ENCODE results near the gene PDE11A. TPM values are rescaled to one million over a fixed set of nuclear protein-coding genes. Genes with fewer than 3 reads are reported as not detected.
A peak's percentile ranks its signal among the peaks of the same experiment; 100 is the strongest.

Gene PDE11A
- total and polyA plus RNA-seq, 2 of the 8 experiments (the other 6 are each of a cell fraction or from before 2014, with no cell fraction given): 0.19 to 0.23 TPM

- TF ChIP-seq RBBP5 (IDR thresholded peaks at IDR 0.05; ENCODE audit: borderline replicate concordance, low read depth, low read length): no peak
- TF ChIP-seq EZH2 (IDR thresholded peaks at IDR 0.05; ENCODE audit: low read depth, low read length, severe bottlenecking): no peak
- TF ChIP-seq HDAC2 (IDR thresholded peaks at IDR 0.05; ENCODE audit: borderline replicate concordance in 1 of 2, low read depth in 2 of 2, low read length in 2 of 2): peak in 1 of 2 experiments; percentile 92; a peak in 2 of 4 replicates
- peak in 1 of 2 experiments; percentile 27; a peak in 1 of 3 replicates for TF ChIP-seq EP300 (IDR thresholded peaks at IDR 0.05; ENCODE audit: borderline replicate concordance in 1 of 2, low read depth in 2 of 2, low read length in 2 of 2)
- TF ChIP-seq SP2 (IDR thresholded peaks at IDR 0.05; ENCODE audit: low read length): no peak
- 0 out of 2 replicates have a peak, but pooled peaks have one; percentile 49 for TF ChIP-seq CHD2 (IDR thresholded peaks at IDR 0.05; ENCODE audit: low read length)
- TF ChIP-seq GABPA (IDR thresholded peaks at IDR 0.05; ENCODE audit: borderline replicate concordance, insufficient read depth, low read length): no peak
These were observed 341.2 kb downstream of the PDE11A start (continued) for GRCh38 chr2:177731384-177731783.

Data from H1 (cell line).